GM11168 (cell line): Measurements from ENCODE around the gene ANK3.

Source experiments
- in situ Hi-C: fragments of 300-500 bp; cut with MboI; formaldehyde crosslinking; loops from one replicate; pipeline ENCODE4 v1.12.0; 2022; ENCODE audit warnings: low sequenced_read_pairs; ENCODE audit not compliant: unreplicated experiment

Gene ANK3

DNA sequence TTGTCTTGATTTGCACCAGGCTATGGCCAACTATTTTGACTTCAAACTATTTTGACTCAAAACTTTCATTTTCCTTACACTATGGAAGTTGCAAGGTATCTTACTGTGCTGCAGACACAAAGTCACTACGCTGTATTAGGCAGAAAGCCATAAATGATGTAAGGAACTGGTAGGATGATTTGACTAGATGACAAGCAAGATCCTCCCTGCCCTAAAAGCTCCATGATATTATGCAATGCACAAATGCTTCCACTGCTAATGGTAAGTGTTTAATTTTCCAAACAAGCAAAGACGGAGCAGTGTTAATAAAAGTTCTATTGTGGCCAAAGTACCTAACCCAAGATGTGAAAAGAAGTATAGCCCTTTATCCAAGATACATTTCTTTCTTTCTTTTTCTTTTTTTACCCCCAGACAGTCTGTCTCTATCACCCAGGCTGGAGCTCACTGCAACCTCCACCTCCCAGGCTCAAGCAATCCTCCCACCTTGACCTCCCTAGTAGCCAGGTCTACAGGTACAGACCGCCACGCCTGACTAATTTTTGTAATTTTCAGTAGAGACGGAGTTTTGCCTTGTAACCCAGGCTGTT is 98.2 kb downstream of the ANK3 start:
- in situ Hi-C loops: no loop called here

- in situ Hi-C loops: no loop called here
Observed at GRCh38 chr10:60290558-60290957, 99.1 kb downstream of the ANK3 start.

- in situ Hi-C loops: no loop called here
Observed at GRCh38 chr10:60289800-60290199, 99.9 kb downstream of the ANK3 start.

DNA sequence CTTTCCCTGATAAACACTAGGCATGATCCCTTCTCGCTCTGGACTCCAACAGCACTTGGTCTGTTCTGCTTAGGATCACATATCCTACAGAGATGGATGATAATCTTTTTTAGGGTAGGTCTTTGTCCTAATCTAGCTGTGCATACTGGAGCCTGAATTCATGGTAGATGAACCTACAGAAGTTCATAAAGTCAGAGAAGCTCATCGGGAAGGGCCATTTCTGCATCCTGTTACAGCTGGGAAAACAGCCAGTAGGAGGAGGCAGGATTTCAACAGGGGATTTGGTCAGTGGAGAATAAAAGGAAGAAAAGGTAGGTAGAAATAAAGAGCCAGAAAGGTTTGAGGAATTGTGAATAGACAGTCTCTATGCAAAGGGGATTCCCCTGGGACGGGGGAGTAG is 101.4 kb downstream of the ANK3 start:
- in situ Hi-C loops: no loop called here

DNA sequence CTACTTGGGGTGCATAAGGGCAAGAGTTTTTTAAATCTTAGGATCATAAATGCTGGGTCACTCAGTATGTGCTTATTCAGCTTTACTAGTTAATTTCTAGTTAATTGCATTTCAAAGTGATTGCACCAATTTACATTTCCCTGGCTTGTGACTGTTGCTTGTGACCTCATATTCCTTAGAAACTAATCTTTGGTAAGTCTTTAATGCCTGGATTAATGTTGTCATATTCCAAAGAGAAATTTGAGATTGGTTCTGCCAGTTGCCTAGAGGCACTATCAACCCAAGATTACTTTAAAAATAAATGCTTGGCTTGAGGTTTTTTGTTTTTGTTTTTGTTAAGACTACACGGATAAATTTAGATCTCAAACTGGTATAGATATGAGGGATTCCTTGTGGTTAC is 103.1 kb downstream of the ANK3 start:
- in situ Hi-C loops: no loop called here

DNA sequence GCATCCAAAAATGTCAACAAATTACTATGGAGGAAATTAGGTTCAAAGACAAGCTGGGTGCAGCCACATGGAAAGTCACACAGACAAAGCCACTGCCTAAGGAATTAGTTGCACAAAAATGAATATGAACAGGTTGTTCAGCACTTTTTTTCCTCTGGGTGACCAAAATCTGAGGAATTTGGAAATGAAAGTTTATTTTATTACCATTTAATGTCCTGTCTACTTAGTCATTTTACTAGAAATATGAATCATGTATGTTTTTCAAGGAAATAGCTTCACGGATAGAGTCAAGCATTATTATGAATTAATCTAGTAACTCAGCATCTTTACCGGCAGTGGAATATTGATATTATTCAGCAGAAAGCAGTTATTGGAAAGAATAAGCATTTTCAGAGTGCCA is 106.3 kb downstream of the ANK3 start:
- in situ Hi-C loops: no loop called here

DNA sequence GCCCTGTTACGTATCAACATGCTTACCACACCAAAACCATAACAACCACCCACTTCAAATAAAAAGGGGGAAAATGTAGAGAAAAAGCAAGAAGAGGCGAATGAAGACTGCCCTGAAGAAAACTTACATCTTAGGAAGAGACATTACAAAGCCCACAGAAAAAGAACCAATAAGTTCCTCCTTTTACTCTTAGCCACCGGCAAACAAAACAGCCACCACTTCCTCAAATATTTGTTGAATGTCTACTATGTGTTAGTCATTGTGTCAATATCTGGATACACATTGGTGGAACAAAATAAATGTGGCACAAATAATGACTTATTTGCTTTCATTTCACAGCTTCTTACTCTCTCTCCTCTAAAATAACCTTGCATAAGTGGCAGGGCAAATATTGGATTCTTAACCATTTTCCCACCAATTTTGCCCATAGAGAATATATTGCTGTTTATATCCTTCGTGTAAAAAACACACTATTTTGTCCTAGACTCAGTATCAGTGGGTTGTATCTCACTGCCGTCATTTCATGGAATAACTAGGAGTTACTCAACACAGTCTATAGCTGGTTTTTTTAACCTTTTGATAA is 106.8 kb downstream of the ANK3 start:
- in situ Hi-C loops: no loop called here

DNA sequence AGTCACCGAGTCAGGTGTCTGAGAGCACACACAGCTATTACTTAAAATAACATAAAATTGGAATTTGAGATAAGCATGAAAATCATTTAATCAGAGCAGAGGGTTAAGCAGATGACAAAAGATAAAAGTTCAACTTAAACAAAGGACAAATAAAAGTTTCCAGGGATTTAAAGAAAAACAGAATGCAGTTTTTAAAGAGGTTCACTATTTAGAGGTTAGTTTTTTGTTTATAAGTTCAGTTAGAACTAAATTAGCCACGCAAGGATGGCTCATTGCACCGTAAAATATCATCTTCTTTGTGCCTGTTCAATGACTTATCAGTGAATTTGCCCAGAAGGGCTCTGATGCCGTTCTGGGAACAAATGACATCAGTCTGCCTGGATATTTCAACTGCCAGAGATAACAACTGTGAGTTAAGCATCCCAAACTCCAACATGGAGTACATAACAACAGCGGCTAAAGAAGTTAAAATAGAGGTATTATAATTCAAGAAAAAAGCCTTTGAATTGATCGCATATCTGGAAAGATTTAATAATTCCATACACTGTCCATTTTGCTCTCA is 107.8 kb downstream of the ANK3 start:
- in situ Hi-C loops: no loop called here

- in situ Hi-C loops: no loop called here
Observed at GRCh38 chr10:60281331-60281730, 108.3 kb downstream of the ANK3 start.

DNA sequence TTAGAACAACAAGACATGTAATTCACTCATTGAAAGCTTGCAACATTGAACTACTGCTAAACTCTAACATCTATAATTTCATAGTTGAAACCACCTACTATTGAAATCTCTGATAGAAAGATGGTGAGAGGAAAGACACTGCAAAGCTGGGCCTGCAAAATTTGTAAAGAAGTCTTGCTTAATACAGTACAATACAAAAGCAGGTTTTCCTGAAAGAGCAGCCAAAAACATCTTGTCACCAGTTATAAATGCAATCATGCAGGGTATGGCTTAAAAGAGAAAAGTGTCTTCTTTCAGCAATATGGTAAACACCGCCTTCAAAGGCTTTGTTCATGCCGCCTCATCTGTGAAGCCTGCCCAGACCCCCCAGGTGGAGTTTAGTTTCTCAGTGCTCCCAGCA is 109.2 kb downstream of the ANK3 start:
- in situ Hi-C loops: no loop called here

DNA sequence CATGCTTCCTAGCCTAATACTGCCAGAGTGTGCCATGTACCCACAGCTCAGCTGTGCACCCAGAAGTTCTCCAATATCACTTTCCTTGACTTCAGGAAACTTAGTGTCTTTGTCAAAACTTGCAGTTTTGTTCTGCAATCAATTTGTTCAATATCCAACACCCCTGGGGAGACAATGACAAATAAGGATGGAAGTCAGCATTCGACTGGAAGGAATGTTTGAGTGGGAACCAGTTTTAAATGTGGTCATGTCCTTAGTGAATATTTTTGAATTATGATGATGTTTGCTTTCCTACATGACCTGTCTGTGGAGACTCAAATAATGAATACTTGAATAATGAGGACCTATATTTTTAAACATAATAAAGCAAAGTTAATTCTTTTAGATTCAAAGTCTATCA is 112.0 kb downstream of the ANK3 start:
- in situ Hi-C loops: no loop called here

- in situ Hi-C loops: no loop called here
Observed at GRCh38 chr10:60276232-60276631, 113.4 kb downstream of the ANK3 start.

DNA sequence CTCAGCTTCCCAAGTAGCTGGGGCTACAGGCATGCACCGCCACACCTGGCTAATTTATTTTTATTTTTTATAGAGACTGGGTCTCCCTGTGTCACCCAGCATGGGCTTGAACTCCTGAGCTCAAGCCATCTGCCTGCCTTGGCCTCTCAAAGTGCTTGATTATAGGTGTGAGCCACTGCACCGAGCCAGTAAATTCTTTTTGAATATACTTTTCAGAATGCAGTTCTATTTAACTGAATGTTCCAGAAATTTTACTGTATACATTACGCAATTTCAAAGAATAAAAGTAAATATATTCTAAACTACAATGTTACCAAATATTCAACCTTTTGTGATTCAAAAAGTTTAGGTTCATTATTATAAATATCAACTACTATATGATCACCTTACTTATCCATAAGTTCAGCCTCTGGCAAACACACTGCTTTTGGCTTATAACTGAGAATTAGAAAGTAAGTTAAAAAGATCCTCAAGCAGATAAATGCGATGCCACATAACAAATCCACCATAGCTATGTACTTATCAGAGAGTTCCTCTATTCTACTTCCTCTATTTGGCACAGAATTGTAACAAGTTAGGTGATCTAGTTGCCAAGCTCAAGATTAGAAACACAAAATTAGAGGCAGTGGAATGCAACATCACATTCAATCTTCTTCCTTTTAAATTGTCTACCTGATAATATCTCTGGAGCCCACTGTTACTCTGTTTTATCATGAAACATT is 118.2 kb downstream of the ANK3 start:
- in situ Hi-C loops: no loop called here

GRCh38 chr10:60270426-60270825 is 119.2 kb downstream of the ANK3 start:
- in situ Hi-C loops: no loop called here

GRCh38 chr10:60267802-60268201 is 121.9 kb downstream of the ANK3 start:
- in situ Hi-C loops: no loop called here

GRCh38 chr10:60266513-60266912 is 123.2 kb downstream of the ANK3 start:
- in situ Hi-C loops: no loop called here

- in situ Hi-C loops: no loop called here
Observed at GRCh38 chr10:60262647-60263126, 127.0 kb downstream of the ANK3 start.

- in situ Hi-C loops: no loop called here
Observed at GRCh38 chr10:60260321-60260720, 129.4 kb downstream of the ANK3 start.

- in situ Hi-C loops: no loop called here
Observed at GRCh38 chr10:60258429-60258797, 131.3 kb downstream of the ANK3 start.

DNA sequence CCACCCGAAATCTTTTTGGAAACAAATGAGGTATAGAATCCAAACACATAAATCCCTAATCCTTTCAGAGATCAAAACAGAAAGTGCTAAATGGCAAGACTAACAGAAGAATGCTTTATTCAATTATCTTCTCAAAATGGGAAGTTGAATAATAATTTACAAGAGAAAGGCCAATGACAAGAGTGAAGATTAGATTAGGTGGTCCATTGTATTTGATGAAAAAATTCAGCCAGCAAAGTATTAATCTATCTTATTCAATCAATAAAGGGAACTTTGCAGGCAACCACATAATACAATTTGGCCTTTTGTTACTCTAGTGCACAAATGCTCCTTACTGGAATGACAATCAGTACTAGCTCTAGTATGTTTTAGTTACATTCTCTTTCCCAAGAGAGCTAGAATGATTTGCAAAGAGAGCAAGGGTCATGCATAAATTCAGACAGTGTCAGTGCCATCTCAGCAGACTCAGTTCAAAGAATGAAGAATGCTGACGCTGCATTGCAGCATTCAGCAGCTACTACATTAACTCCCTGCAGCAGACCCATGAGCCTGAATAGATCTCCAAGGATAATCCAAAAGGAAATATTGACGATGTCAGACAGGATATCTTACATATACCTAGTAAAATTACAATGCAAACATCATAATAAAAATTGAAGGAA is 131.8 kb downstream of the ANK3 start:
- in situ Hi-C loops: no loop called here

GRCh38 chr10:60254776-60255175 is 134.9 kb downstream of the ANK3 start:
- in situ Hi-C loops: no loop called here
